Gastroesophageal sphincter (tissue), 4 donors: ENCODE results near the gene CPEB3. TPM values are rescaled to one million over a fixed set of nuclear protein-coding genes. Genes with fewer than 3 reads are reported as not detected.

Source experiments
- ATAC-seq: fragments of 150-250 bp; one replicate; pipeline ENCODE4 v1.9.1; 2016; ENCODE audit warnings: mild to moderate bottlenecking, moderate library complexity
- H3K27ac ChIP-seq, 4 donors: fragments of 200-600 bp; sonication (generic) in 3 of 4; 1 replicate in 3 of 4; 2 replicates in 1 of 4; pipeline ENCODE4 v1.5.1; 2016 to 2019
- H3K27me3 ChIP-seq: fragments of 200-600 bp; sonication (generic); one replicate; pipeline ENCODE4 v1.5.1; 2019
- H3K36me3 ChIP-seq, 2 donors: fragments of 200-600 bp; sonication (generic); one replicate each; pipeline ENCODE4 v1.5.1; 2019; ENCODE audit warnings: control low read depth in 1 of 2
- H3K4me1 ChIP-seq, 3 donors: fragments of 200-600 bp; sonication (generic); 1 replicate in 2 of 3; 2 replicates in 1 of 3; pipeline ENCODE4 v1.5.1; 2016 to 2019; ENCODE audit warnings: control low read depth in 2 of 3
- H3K4me3 ChIP-seq, 2 donors: fragments of 200-600 bp; sonication (generic); one replicate each; pipeline ENCODE4 v1.5.1; 2019; ENCODE audit warnings: mild to moderate bottlenecking in 1 of 2, moderate library complexity in 1 of 2
- H3K9me3 ChIP-seq, 3 donors: fragments of 200-600 bp; sonication (generic); one replicate each; pipeline ENCODE4 v1.5.1; 2017 to 2019; ENCODE audit warnings: control low read depth in 2 of 3
- EP300 ChIP-seq: sonication (generic); formaldehyde crosslinking; IDR thresholded peaks from one replicate; pipeline ENCODE4 v1.6.1; 2017; ENCODE audit warnings: antibody characterized with exemption, mild to moderate bottlenecking
- POLR2A ChIP-seq, 2 donors: fragments of 450-650 bp; IDR thresholded peaks; one replicate each; pipeline ENCODE4 v1.6.1; 2017; ENCODE audit warnings: antibody characterized with exemption in 2 of 2, mild to moderate bottlenecking in 2 of 2, moderate library complexity in 1 of 2
- POLR2AphosphoS5 ChIP-seq: sonication (generic); formaldehyde crosslinking; IDR thresholded peaks from one replicate; pipeline ENCODE4 v1.6.1; 2017; ENCODE audit warnings: antibody characterized with exemption
- WGBS, 2 donors: methylation state at CpG; one replicate each; pipeline ENCODE4 v1.1.5; 2018; ENCODE audit warnings: low coverage in 1 of 2; 5-methylcytosine and 5-hydroxymethylcytosine counted together
- small RNA-seq, 4 donors: library from RNA; depleted of rRNA; stranded (forward); fragments of <200 nt; gene quantifications; one replicate each; pipeline ENCODE3, GENCODE V24; 2016
- total RNA-seq, 4 donors: library from RNA; depleted of rRNA; stranded (reverse); fragments of >200 nt; gene quantifications; one replicate each; pipeline ENCODE4 v1.1.0, GENCODE V29; 2016
- TF ChIP-seq, protein P1 (sequence below), 4 experiments: fragments of 200-600 bp in 2 of 4; fragments of 450-650 bp in 2 of 4; sonication (generic) in 1 of 4; IDR thresholded peaks; one replicate each; pipeline ENCODE4 v1.5.1; 2017 to 2019; ENCODE audit warnings: antibody characterized with exemption in 4 of 4, mild to moderate bottlenecking in 2 of 4, moderate library complexity in 2 of 4

The CPEB3 gene
- total RNA-seq, 4 donors from 2014 or later: 4.7 to 11.8 (median 9.7) TPM

DNA sequence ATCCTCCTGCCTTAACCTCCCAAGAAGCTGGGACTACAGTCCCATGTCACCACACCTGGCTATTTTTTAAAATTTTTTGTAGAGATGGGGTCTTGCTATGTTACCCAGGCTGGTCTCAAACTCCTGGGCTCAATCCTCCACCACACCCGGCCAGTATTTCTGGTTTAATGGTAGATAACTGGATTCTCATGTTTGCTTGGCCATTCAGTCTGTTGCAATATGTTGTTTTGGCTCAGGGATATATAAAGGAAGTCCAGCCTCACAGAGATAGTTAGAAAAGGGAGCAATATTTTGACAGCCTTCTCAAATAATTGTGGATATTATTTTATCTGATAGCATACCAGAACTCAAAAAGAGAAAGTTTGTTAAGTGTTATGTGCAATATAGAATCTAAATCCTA, 284.9 kb downstream of the CPEB3 start:
- WGBS, 2 donors: 86 to 100% methylated on average over 1 of the region's 1 CpG
- Histone ChIP-seq H3K27ac (no peak overlapping the region), H3K27me3 (no peaks in the 10 kb centered on the region), H3K9me3 (peaks cover 0 to 6% (median 0%) of the 10 kb centered on the region in 3 donors), H3K36me3 (peaks cover 0 to 62% of the 10 kb centered on the region in 2 donors), H3K4me3 (no peak overlapping the region), H3K4me1 (no peaks in the 10 kb centered on the region)
- no peak for TF ChIP-seq POLR2AphosphoS5
- TF ChIP-seq POLR2A (IDR thresholded peaks at IDR 0.05): no peak
- TF ChIP-seq EP300: no peak
- TF ChIP-seq, protein P1, sequence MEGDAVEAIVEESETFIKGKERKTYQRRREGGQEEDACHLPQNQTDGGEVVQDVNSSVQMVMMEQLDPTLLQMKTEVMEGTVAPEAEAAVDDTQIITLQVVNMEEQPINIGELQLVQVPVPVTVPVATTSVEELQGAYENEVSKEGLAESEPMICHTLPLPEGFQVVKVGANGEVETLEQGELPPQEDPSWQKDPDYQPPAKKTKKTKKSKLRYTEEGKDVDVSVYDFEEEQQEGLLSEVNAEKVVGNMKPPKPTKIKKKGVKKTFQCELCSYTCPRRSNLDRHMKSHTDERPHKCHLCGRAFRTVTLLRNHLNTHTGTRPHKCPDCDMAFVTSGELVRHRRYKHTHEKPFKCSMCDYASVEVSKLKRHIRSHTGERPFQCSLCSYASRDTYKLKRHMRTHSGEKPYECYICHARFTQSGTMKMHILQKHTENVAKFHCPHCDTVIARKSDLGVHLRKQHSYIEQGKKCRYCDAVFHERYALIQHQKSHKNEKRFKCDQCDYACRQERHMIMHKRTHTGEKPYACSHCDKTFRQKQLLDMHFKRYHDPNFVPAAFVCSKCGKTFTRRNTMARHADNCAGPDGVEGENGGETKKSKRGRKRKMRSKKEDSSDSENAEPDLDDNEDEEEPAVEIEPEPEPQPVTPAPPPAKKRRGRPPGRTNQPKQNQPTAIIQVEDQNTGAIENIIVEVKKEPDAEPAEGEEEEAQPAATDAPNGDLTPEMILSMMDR (IDR thresholded peaks at IDR 0.05): no peak
- ATAC-seq: no peak

DNA sequence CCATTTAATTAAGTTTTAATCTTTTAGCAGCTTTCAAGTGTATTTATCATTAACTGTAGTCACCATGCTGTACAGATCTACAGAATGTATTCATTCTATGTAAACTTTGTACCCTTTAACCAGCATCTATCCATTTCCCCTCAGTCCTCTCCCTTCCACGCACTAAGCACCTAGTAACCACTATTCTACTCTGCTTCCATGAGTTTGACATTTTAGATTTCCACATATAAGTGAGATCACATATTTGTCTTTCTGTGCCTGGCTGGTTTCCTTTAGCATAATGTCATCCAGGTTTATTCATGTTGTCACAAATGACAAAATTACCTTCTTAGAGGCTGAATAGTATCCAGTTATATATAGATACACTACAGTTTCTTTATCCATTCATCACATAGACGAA, 287.6 kb downstream of the CPEB3 start:
- Histone ChIP-seq H3K9me3 (peaks cover 0 to 6% (median 0%) of the 10 kb centered on the region in 3 donors), H3K27me3 (no peaks in the 10 kb centered on the region), H3K36me3 (peaks cover 0 to 62% of the 10 kb centered on the region in 2 donors), H3K27ac (no peak overlapping the region), H3K4me1 (no peaks in the 10 kb centered on the region), H3K4me3 (no peak overlapping the region)
- 40 to 60% methylated on average over 2 of the region's 2 CpGs for WGBS, 2 donors
- no peak for ATAC-seq
- TF ChIP-seq, protein P1 (IDR thresholded peaks at IDR 0.05): no peak
- TF ChIP-seq EP300: no peak
- no peak for TF ChIP-seq POLR2AphosphoS5
- no peak for TF ChIP-seq POLR2A (IDR thresholded peaks at IDR 0.05)

DNA sequence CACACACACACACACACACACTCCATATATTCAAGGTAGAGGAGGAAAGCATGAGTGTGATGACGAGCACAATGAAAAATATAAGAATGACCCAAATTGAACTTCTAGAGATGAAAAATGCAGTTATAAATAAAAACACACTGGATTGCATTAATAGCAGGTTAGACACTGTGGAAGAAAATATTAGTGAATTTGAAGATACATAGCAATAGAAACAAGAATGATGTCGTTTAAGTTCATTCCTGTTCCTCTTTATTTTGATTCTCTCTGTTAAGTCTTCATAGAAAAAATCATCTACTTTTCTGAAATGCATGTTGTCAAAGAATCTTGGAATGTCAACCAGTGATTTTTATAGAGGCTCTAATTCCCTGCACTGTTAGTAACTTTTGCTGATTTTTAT, 288.9 kb downstream of the CPEB3 start:
- no peak for TF ChIP-seq POLR2AphosphoS5
- 89 to 98% methylated on average over 2 of the region's 2 CpGs for WGBS, 2 donors

DNA sequence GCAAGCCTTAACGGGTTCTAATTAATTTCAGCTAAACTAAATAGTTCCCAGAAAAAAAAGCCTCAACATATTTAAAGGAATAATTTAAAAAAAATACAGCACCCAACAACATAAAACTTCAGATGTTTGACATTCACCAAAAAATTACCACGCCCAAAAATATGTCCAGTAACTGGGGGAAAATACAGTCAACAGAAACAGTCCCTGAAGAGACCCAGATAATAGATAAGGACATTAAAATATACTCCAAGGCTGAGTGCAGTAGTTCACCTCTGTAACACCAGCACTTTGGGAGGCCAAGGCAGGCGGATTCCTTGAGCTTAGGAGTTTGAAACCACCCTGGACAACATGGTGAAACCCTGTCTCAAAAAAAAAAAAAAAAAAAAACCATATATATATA, 289.3 kb downstream of the CPEB3 start:
- H3K27me3 ChIP-seq: no peaks in the 10 kb centered on the region
- ATAC-seq: no peak
- no peak overlapping the region for H3K27ac ChIP-seq
- peaks cover 0 to 72% of the 10 kb centered on the region in 2 donors for H3K36me3 ChIP-seq
- no peaks in the 10 kb centered on the region for H3K4me1 ChIP-seq
- 89 to 97% methylated on average over 3 of the region's 3 CpGs for WGBS, 2 donors
- no peak for TF ChIP-seq EP300
- TF ChIP-seq POLR2AphosphoS5: no peak
- TF ChIP-seq POLR2A (IDR thresholded peaks at IDR 0.05): no peak
- TF ChIP-seq, protein P1 (IDR thresholded peaks at IDR 0.05): no peak
- peaks cover 0 to 6% (median 0%) of the 10 kb centered on the region in 3 donors for H3K9me3 ChIP-seq
- no peak overlapping the region for H3K4me3 ChIP-seq

More for the DNA sequence above, 288.9 kb downstream of the CPEB3 start:
- ATAC-seq: no peak
- Histone ChIP-seq H3K27me3 (no peaks in the 10 kb centered on the region), H3K9me3 (peaks cover 0 to 6% (median 0%) of the 10 kb centered on the region in 3 donors), H3K4me1 (no peaks in the 10 kb centered on the region), H3K36me3 (peaks cover 0 to 70% of the 10 kb centered on the region in 2 donors), H3K4me3 (no peak overlapping the region), H3K27ac (no peak overlapping the region)

Small RNA genes within 50 kb of the gene (small RNA-seq; reads per million reads assigned to genes)
- 0 reads per million in 4 donors for gene RF00019
- gene RF00402: 0 reads per million in 4 donors
- 0 reads per million in 4 donors for gene RF00622
- 0 to 0.12 (median 0.04) reads per million in 4 donors for gene RNY3P12

Other genes starting within 250 kb of the CPEB3 start
- gene MARCHF5, start 89 bp upstream of the CPEB3 start, total RNA-seq: 10 to 100 TPM; 11.5 to 16.0 (median 14.1) TPM